ENCODE data around the gene MACIR. TPM values are rescaled to one million over a fixed set of nuclear protein-coding genes. Genes with fewer than 3 reads are reported as not detected.

The MACIR gene
- total and polyA plus RNA-seq, 9 of the 15 experiments (the other 6 are each of a cell fraction or from before 2014, with no cell fraction given), result 1.4 to 11.6 (median 9.4) TPM

DNA sequence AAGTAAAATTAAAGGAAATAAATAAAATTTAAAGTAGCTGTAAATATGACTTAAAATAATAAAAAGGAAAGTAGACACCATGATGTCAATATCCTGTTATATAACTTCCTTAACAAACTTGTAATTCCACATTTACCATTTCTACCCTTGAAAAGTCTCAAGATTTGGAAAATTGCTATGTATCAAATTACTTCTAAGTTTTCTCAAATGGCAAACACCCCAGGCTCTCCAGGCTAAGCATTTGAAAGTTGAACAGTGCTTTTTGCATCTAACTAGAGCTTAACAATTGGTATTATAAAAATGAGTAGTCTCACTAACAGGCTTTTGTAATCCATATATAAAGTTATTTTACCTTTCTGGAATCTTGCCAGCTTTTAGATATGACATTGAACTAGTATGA, 41.5 kb upstream of the MACIR start:
- no peaks in the 10 kb centered on the region for H3K4me1 ChIP-seq (replicated peaks in 1 of 2; ENCODE audit: control insufficient read depth in 2 of 2, insufficient read depth in 2 of 2, low read length in 2 of 2)
- H3K27me3 ChIP-seq (ENCODE audit: control insufficient read depth in 2 of 2, insufficient read depth in 2 of 2, low read length in 2 of 2), result no peaks in the 10 kb centered on the region
- no peaks in the 10 kb centered on the region for H3K79me2 ChIP-seq (ENCODE audit: control insufficient read depth, insufficient read depth, low read length)
- no peaks in the 10 kb centered on the region for H3K9me1 ChIP-seq (ENCODE audit: control insufficient read depth, insufficient read depth, low read length)
- no peak overlapping the region for H3K4me2 ChIP-seq (ENCODE audit: insufficient read depth, low read length)
- BruUV-seq (replicated peaks), result no TSS peak
- no peak for DNase-seq (ENCODE audit: extremely low read depth in 1 of 4, low spot score in 3 of 4)
- intact Hi-C loops (cut with micrococcal nuclease) (no loop called here), in situ Hi-C loops (cut with MboI) (no loop called here)
- ChIA-PET POLR2A (no interaction called here), CTCF (ENCODE audit: low intra/inter-chr PET ratio) (no interaction called here)
- ATAC-seq, result no peak
- TF ChIP-seq TEAD4 (IDR thresholded peaks at IDR 0.05; ENCODE audit: low read length) (no peak), TEAD4 (CRISPR knock-in tag; IDR thresholded peaks at IDR 0.05; ENCODE audit: borderline replicate concordance) (no peak), NFIC (IDR thresholded peaks at IDR 0.05) (peak; percentile 42; the same call in 1 of the 2 replicates)
- no peak overlapping the region for H3K9ac ChIP-seq (ENCODE audit: insufficient read depth in 1 of 2, low read depth in 2 of 2, low read length in 2 of 2)
- H2AFZ ChIP-seq (ENCODE audit: low read depth, low read length), result no peak overlapping the region
- H3K9me3 ChIP-seq (replicated peaks; ENCODE audit: control insufficient read depth, insufficient read depth, low read depth, low read length), result no peaks in the 10 kb centered on the region
- H4K20me1 ChIP-seq (replicated peaks; ENCODE audit: control insufficient read depth, insufficient read depth, low read length), result no peaks in the 10 kb centered on the region
- FAIRE-seq, result no peak
- H3K4me3 ChIP-seq, result no peak overlapping the region
- no peak overlapping the region for H3K27ac ChIP-seq (ENCODE audit: extremely low read depth, low read depth, low read length)
- H3K36me3 ChIP-seq (ENCODE audit: control insufficient read depth, insufficient read depth, low read length), result no peaks in the 10 kb centered on the region

- TF ChIP-seq PHF20 (IDR thresholded peaks at IDR 0.05; ENCODE audit: partially characterized antibody) (no peak), ILK (tag; IDR thresholded peaks at IDR 0.05; ENCODE audit: borderline replicate concordance, low read depth) (no peak), ELF1 (tag; IDR thresholded peaks at IDR 0.05) (no peak), HDAC2 (IDR thresholded peaks at IDR 0.05) (no peak), HDAC6 (IDR thresholded peaks at IDR 0.05; ENCODE audit: low read depth, low read length) (no peak), PTRF (tag; IDR thresholded peaks at IDR 0.05) (no peak), GATAD2A (IDR thresholded peaks at IDR 0.05) (no peak), ZNF561 (CRISPR knock-in tag; conservative IDR thresholded peaks at IDR 0.05) (no peak)
- TF ChIP-seq, protein P1, sequence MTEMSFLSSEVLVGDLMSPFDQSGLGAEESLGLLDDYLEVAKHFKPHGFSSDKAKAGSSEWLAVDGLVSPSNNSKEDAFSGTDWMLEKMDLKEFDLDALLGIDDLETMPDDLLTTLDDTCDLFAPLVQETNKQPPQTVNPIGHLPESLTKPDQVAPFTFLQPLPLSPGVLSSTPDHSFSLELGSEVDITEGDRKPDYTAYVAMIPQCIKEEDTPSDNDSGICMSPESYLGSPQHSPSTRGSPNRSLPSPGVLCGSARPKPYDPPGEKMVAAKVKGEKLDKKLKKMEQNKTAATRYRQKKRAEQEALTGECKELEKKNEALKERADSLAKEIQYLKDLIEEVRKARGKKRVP (CRISPR knock-in tag; IDR thresholded peaks at IDR 0.05), result no peak
- TF ChIP-seq, protein P2, sequence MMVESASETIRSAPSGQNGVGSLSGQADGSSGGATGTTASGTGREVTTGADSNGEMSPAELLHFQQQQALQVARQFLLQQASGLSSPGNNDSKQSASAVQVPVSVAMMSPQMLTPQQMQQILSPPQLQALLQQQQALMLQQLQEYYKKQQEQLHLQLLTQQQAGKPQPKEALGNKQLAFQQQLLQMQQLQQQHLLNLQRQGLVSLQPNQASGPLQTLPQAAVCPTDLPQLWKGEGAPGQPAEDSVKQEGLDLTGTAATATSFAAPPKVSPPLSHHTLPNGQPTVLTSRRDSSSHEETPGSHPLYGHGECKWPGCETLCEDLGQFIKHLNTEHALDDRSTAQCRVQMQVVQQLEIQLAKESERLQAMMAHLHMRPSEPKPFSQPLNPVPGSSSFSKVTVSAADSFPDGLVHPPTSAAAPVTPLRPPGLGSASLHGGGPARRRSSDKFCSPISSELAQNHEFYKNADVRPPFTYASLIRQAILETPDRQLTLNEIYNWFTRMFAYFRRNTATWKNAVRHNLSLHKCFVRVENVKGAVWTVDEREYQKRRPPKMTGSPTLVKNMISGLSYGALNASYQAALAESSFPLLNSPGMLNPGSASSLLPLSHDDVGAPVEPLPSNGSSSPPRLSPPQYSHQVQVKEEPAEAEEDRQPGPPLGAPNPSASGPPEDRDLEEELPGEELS (CRISPR knock-in tag; IDR thresholded peaks at IDR 0.05; ENCODE audit: borderline replicate concordance), result no peak
- Histone ChIP-seq H3K9me3 (replicated peaks; ENCODE audit: control insufficient read depth, insufficient read depth, low read depth, low read length) (no peaks in the 10 kb centered on the region), H3K9me1 (ENCODE audit: control insufficient read depth, insufficient read depth, low read length) (no peaks in the 10 kb centered on the region), H3K27me3 (ENCODE audit: control insufficient read depth in 2 of 2, insufficient read depth in 2 of 2, low read length in 2 of 2) (no peaks in the 10 kb centered on the region), H2AFZ (ENCODE audit: low read depth, low read length) (no peak overlapping the region), H3K9ac (ENCODE audit: insufficient read depth in 1 of 2, low read depth in 2 of 2, low read length in 2 of 2) (no peak overlapping the region), H3K4me2 (ENCODE audit: insufficient read depth, low read length) (no peak overlapping the region), H3K4me1 (replicated peaks in 1 of 2; ENCODE audit: control insufficient read depth in 2 of 2, insufficient read depth in 2 of 2, low read length in 2 of 2) (0 out of 5 replicates have a peak, but pooled peaks cover 0 to 3% of the 10 kb centered on the region in 2 experiments), H3K36me3 (ENCODE audit: control insufficient read depth, insufficient read depth, low read length) (no peaks in the 10 kb centered on the region), H3K27ac (ENCODE audit: extremely low read depth, low read depth, low read length) (no peak overlapping the region), H4K20me1 (replicated peaks; ENCODE audit: control insufficient read depth, insufficient read depth, low read length) (no peaks in the 10 kb centered on the region), H3K4me3 (no peak overlapping the region), H3K79me2 (ENCODE audit: control insufficient read depth, insufficient read depth, low read length) (no peaks in the 10 kb centered on the region)
- no peak for DNase-seq (ENCODE audit: extremely low read depth in 1 of 4, low spot score in 3 of 4)
- in situ Hi-C loops (cut with MboI), result no loop called here
- POLR2A ChIA-PET, result no interaction called here
- intact Hi-C loops (cut with micrococcal nuclease), result no loop called here
- WGBS (ENCODE audit: insufficient coverage, low coverage, missing lambda C conversion rate), result 31% methylated on average over 5 of the region's 5 CpGs
- no peak for FAIRE-seq
- BruUV-seq (replicated peaks), result no TSS peak
- ATAC-seq, result no peak
- CTCF ChIA-PET (ENCODE audit: low intra/inter-chr PET ratio), result no interaction called here
These were observed 40.4 kb upstream of the MACIR start for GRCh38 chr5:103218164-103218563.
